IMR-90 (cell line): ENCODE data around the gene PCK1. TPM values are rescaled to one million over a fixed set of nuclear protein-coding genes. Genes with fewer than 3 reads are reported as not detected.

ENCODE experiments used
- ATAC-seq: fragments of 200-7000 bp; cut with Tn5 transposase; 2 replicates; pipeline ENCODE4 v1.9.1; 2020; ENCODE audit warnings: low read depth, mild to moderate bottlenecking, moderate library complexity
- BruUV-seq: library from RNA; stranded (reverse); fragments of 400-500 nt; replicated peaks from 2 replicates; lab custom pipeline; 2021; lab: Mats Ljungman, UMichigan
- CTCF ChIA-PET: fragments of 300-600 bp; formaldehyde crosslinking; extraction: SDS; loops from one replicate; lab custom pipeline; 2021; ENCODE audit warnings: antibody characterized with exemption; lab: Yijun Ruan, JAX
- POLR2A ChIA-PET: fragments of 300-600 bp; sonication (Branson Sonifier 250); formaldehyde crosslinking; loops from one replicate; lab custom pipeline; 2022; ENCODE audit warnings: antibody characterized with exemption; ENCODE audit not compliant: unreplicated experiment; lab: Charles Lee
- DNase-seq: peaks from one replicate; pipeline ENCODE4 v3.0.0; 2013
- H2AFZ ChIP-seq: replicated peaks from 2 replicates; pipeline ENCODE3; 2013; ENCODE audit warnings: low read length, mild to moderate bottlenecking; ENCODE audit not compliant: poor library complexity
- H2AK5ac ChIP-seq: 2 replicates; pipeline ENCODE4 v1.6.1; 2013; ENCODE audit warnings: low read depth, low read length, inconsistent platforms
- H2AK9ac ChIP-seq: replicated peaks from 2 replicates; pipeline ENCODE3; 2013; ENCODE audit warnings: mild to moderate bottlenecking, low read depth, low read length, moderate library complexity; ENCODE audit not compliant: poor library complexity
- H2BK120ac ChIP-seq: 2 replicates; pipeline ENCODE4 v1.6.1; 2013; ENCODE audit warnings: low read depth, low read length, inconsistent platforms
- H2BK15ac ChIP-seq: 3 replicates; pipeline ENCODE4 v1.6.1; 2013; ENCODE audit warnings: low read depth, low read length, inconsistent platforms
- H2BK20ac ChIP-seq: 2 replicates; pipeline ENCODE4 v1.6.1; 2013; ENCODE audit warnings: low read depth, mild to moderate bottlenecking, inconsistent platforms, low read length, moderate library complexity
- H2BK5ac ChIP-seq: 2 replicates; pipeline ENCODE4 v1.6.1; 2013; ENCODE audit warnings: mild to moderate bottlenecking, low read depth, low read length, inconsistent platforms; ENCODE audit not compliant: poor library complexity, severe bottlenecking
- H3K14ac ChIP-seq: replicated peaks from 2 replicates; pipeline ENCODE4 v1.6.1; 2013; ENCODE audit warnings: low read depth, low read length, inconsistent platforms
- H3K18ac ChIP-seq: 2 replicates; pipeline ENCODE4 v1.6.1; 2013; ENCODE audit warnings: low read depth, low read length, control low read depth
- H3K23ac ChIP-seq: 2 replicates; pipeline ENCODE4 v1.6.1; 2013; ENCODE audit warnings: low read depth, low read length, inconsistent platforms
- H3K27ac ChIP-seq: 2 replicates; pipeline ENCODE4 v1.5.1; 2013; ENCODE audit warnings: mild to moderate bottlenecking, control low read depth, low read length; ENCODE audit not compliant: insufficient read depth
- H3K27me3 ChIP-seq: 2 replicates; pipeline ENCODE4 v1.6.1; 2013; ENCODE audit warnings: low read length; ENCODE audit not compliant: control insufficient read depth, insufficient read depth
- H3K36me3 ChIP-seq: 2 replicates; pipeline ENCODE4 v1.6.1; 2013; ENCODE audit warnings: low read length, mixed read lengths; ENCODE audit not compliant: control insufficient read depth, insufficient read depth
- H3K4ac ChIP-seq: 2 replicates; pipeline ENCODE4 v1.6.1; 2013; ENCODE audit warnings: low read depth, low read length, inconsistent platforms
- H3K4me1 ChIP-seq: 2 replicates; pipeline ENCODE4 v1.6.1; 2013; ENCODE audit warnings: low read length, mixed read lengths; ENCODE audit not compliant: control insufficient read depth, insufficient read depth
- H3K4me2 ChIP-seq: 2 replicates; pipeline ENCODE4 v1.6.1; 2013; ENCODE audit warnings: low read depth, mild to moderate bottlenecking, control low read depth, low read length, moderate library complexity
- H3K4me3 ChIP-seq: 2 replicates; pipeline ENCODE4 v1.5.1; 2013; ENCODE audit warnings: low read depth, mild to moderate bottlenecking, control low read depth, low read length, moderate library complexity; ENCODE audit not compliant: insufficient read depth
- H3K56ac ChIP-seq: 2 replicates; pipeline ENCODE4 v1.6.1; 2013; ENCODE audit warnings: low read length, inconsistent platforms; ENCODE audit not compliant: insufficient read depth; ENCODE audit errors: extremely low read depth
- H3K79me1 ChIP-seq, 2 experiments: 2 replicates each; pipeline ENCODE4 v1.6.1; 2013; ENCODE audit warnings: low read length in 2 of 2, inconsistent platforms in 1 of 2, low read depth in 1 of 2
- H3K9ac ChIP-seq: 2 replicates; pipeline ENCODE4 v1.6.1; 2013; ENCODE audit warnings: low read depth, low read length, control low read depth
- H3K9me1 ChIP-seq: 2 replicates; pipeline ENCODE4 v1.6.1; 2013; ENCODE audit warnings: low read length, inconsistent platforms; ENCODE audit not compliant: insufficient read depth
- H3K9me3 ChIP-seq: 2 replicates; pipeline ENCODE4 v1.6.1; 2013; ENCODE audit warnings: low read length; ENCODE audit not compliant: control insufficient read depth, insufficient read depth
- H4K20me1 ChIP-seq: 2 replicates; pipeline ENCODE4 v1.6.1; 2013; ENCODE audit warnings: low read length, inconsistent platforms; ENCODE audit not compliant: insufficient read depth
- H4K5ac ChIP-seq: 2 replicates; pipeline ENCODE4 v1.6.1; 2013; ENCODE audit warnings: mild to moderate bottlenecking, low read depth, low read length, control low read depth
- H4K8ac ChIP-seq, 2 experiments: 2 replicates each; pipeline ENCODE4 v1.6.1; 2013; ENCODE audit warnings: low read depth in 2 of 2, low read length in 2 of 2, control low read depth in 1 of 2, inconsistent platforms in 1 of 2
- H4K91ac ChIP-seq: 2 replicates; pipeline ENCODE4 v1.6.1; 2013; ENCODE audit warnings: low read depth, low read length, inconsistent platforms; ENCODE audit not compliant: insufficient read depth
- BHLHE40 ChIP-seq: fragments of 150-350 bp; IDR thresholded peaks from 2 replicates; pipeline ENCODE4 v1.6.1; 2016; ENCODE audit warnings: mild to moderate bottlenecking, low read depth, low read length
- CEBPB ChIP-seq: IDR thresholded peaks from 2 replicates; pipeline ENCODE4 v1.6.1; 2012; ENCODE audit warnings: low read depth, low read length, improper control_type of control experiment
- CHD1 ChIP-seq: IDR thresholded peaks from 2 replicates; pipeline ENCODE4 v1.6.1; 2012; ENCODE audit warnings: low read depth, low read length, improper control_type of control experiment
- CTCF ChIP-seq: conservative IDR thresholded peaks from 2 replicates; pipeline ENCODE4 v1.5.1; 2012; ENCODE audit warnings: mild to moderate bottlenecking, low read depth, low read length, improper control_type of control experiment
- ELK1 ChIP-seq: fragments of 150-350 bp; IDR thresholded peaks from 2 replicates; pipeline ENCODE4 v1.6.1; 2016; ENCODE audit warnings: low read depth, mild to moderate bottlenecking, low read length, moderate library complexity, borderline replicate concordance
- FOS ChIP-seq: fragments of 150-350 bp; IDR thresholded peaks from 2 replicates; pipeline ENCODE4 v1.6.1; 2016; ENCODE audit warnings: low read depth, low read length
- MAFK ChIP-seq: IDR thresholded peaks from 2 replicates; pipeline ENCODE4 v1.6.1; 2012; ENCODE audit warnings: low read depth, low read length, improper control_type of control experiment
- MAZ ChIP-seq: IDR thresholded peaks from 2 replicates; pipeline ENCODE4 v1.6.1; 2012; ENCODE audit warnings: low read depth, mild to moderate bottlenecking, low read length, improper control_type of control experiment, moderate library complexity, borderline replicate concordance
- MXI1 ChIP-seq: IDR thresholded peaks from 2 replicates; pipeline ENCODE4 v1.6.1; 2012; ENCODE audit warnings: low read depth, mild to moderate bottlenecking, low read length, moderate library complexity, borderline replicate concordance
- NFE2L2 ChIP-seq: fragments of 150-350 bp; IDR thresholded peaks from 2 replicates; pipeline ENCODE4 v1.6.1; 2016; ENCODE audit warnings: low read depth, mild to moderate bottlenecking, low read length
- POLR2A ChIP-seq: IDR thresholded peaks from 2 replicates; pipeline ENCODE4 v1.6.1; 2012; ENCODE audit warnings: mild to moderate bottlenecking, low read depth, low read length
- RAD21 ChIP-seq: IDR thresholded peaks from 2 replicates; pipeline ENCODE4 v1.6.1; 2012; ENCODE audit warnings: low read length, improper control_type of control experiment
- RCOR1 ChIP-seq: IDR thresholded peaks from 2 replicates; pipeline ENCODE4 v1.6.1; 2012; ENCODE audit warnings: mild to moderate bottlenecking, low read length, improper control_type of control experiment; ENCODE audit not compliant: insufficient replicate concordance
- RFX5 ChIP-seq: IDR thresholded peaks from 2 replicates; pipeline ENCODE4 v1.8.0; 2012; ENCODE audit warnings: low read depth, mild to moderate bottlenecking, low read length, moderate library complexity
- SMC3 ChIP-seq: fragments of 150-350 bp; IDR thresholded peaks from 2 replicates; pipeline ENCODE4 v1.6.1; 2016; ENCODE audit warnings: low read depth, mild to moderate bottlenecking, antibody characterized with exemption, low read length, moderate library complexity
- USF2 ChIP-seq: fragments of 150-350 bp; IDR thresholded peaks from 2 replicates; pipeline ENCODE4 v1.6.1; 2017; ENCODE audit warnings: mild to moderate bottlenecking, antibody characterized with exemption, low read length, low read depth
- WGBS, 2 experiments: methylation state at CpG; one replicate each; pipeline versions ENCODE4 v1.1.5 to v1.1.7; 2013; ENCODE audit warnings: missing lambda C conversion rate in 2 of 2; ENCODE audit not compliant: insufficient read length in 1 of 2; ENCODE audit errors: extremely low coverage in 2 of 2; 5-methylcytosine and 5-hydroxymethylcytosine counted together
- dilution Hi-C: fragments of 300-500 bp; cut with HindIII; formaldehyde crosslinking; loops from one replicate; pipeline ENCODE4 v1.14.3; 2018; ENCODE audit warnings: low sequenced_read_pairs; ENCODE audit not compliant: unreplicated experiment
- in situ Hi-C: fragments of 300-500 bp; cut with MboI; formaldehyde crosslinking; loops from 3 replicates; pipeline ENCODE4 v1.14.3; 2019; ENCODE audit warnings: low sequenced_read_pairs, inconsistent platforms, mixed read lengths
- intact Hi-C: fragments of 100-400 bp; cut with micrococcal nuclease; formaldehyde crosslinking; loops from 2 replicates; pipeline ENCODE4 v1.10.0; 2022
- polyA plus RNA-seq, 3 experiments: library from polyadenylated mRNA; depleted of rRNA; stranded (reverse); fragments of >200 nt; gene quantifications; 2 replicates each; pipeline ENCODE4 v1.2.3, GENCODE V29; 2012; ENCODE audit warnings: low replicate concordance in 1 of 3
- total RNA-seq: library from RNA; depleted of rRNA; stranded (reverse); fragments of >200 nt; gene quantifications from 2 replicates; pipeline ENCODE4 v1.2.3, GENCODE V29; 2012

The PCK1 gene
- total and polyA plus RNA-seq, 2 of the 4 experiments (the other 2 are of a cell fraction), result not detected

GRCh38 chr20:57598491-57598890 lies 37.6 kb downstream of the PCK1 start:
- Histone ChIP-seq H2BK20ac (no peak overlapping the region), H3K4me2 (no peak overlapping the region), H3K23ac (no peak overlapping the region), H4K91ac (no peak overlapping the region), H3K56ac (no peak overlapping the region), H2BK120ac (no peak overlapping the region), H3K14ac (no peak overlapping the region), H2BK15ac (no peak overlapping the region), H3K9me3 (no peaks in the 10 kb centered on the region), H3K4ac (no peak overlapping the region), H3K4me3 (no peak overlapping the region), H2BK5ac (no peak overlapping the region), H3K9me1 (no peaks in the 10 kb centered on the region), H2AK5ac (no peak overlapping the region), H4K8ac (no peak overlapping the region), H3K27me3 (peaks cover 11% of the 10 kb centered on the region; the same call in 1 of the 2 replicates), H2AK9ac (no peak overlapping the region), H3K18ac (no peak overlapping the region), H3K4me1 (no peaks in the 10 kb centered on the region), H4K5ac (no peak overlapping the region), H3K9ac (no peak overlapping the region), H3K79me1 (no peaks in the 10 kb centered on the region), H3K36me3 (no peaks in the 10 kb centered on the region), H3K27ac (no peak overlapping the region), H2AFZ (no peak overlapping the region), H4K20me1 (no peaks in the 10 kb centered on the region; the same call in 1 of the 2 replicates)
- in situ Hi-C loops (loop anchor here (10.0 kb wide), 1 partner anchor 214 kb away; no protein-coding TSS in a partner anchor), dilution Hi-C loops (no loop called here), intact Hi-C loops (no loop called here)
- BruUV-seq, result no TSS peak
- WGBS, 2 experiments, result no CpG with 5 or more reads among the region's 5 CpGs
- no peak for TF ChIP-seq CHD1
- no peak for TF ChIP-seq NFE2L2
- no peak for TF ChIP-seq CEBPB
- no peak for TF ChIP-seq POLR2A
- no peak for TF ChIP-seq ELK1
- TF ChIP-seq FOS, result no peak
- no peak for TF ChIP-seq RFX5
- no peak for TF ChIP-seq CTCF
- TF ChIP-seq RAD21, result no peak
- TF ChIP-seq SMC3, result no peak
- TF ChIP-seq BHLHE40, result no peak
- no peak for TF ChIP-seq RCOR1
- TF ChIP-seq MXI1, result no peak
- TF ChIP-seq USF2, result no peak
- TF ChIP-seq MAZ, result no peak
- no peak for TF ChIP-seq MAFK
- no peak for ATAC-seq
- DNase-seq, result no peak
- POLR2A ChIA-PET, result no interaction called here
- CTCF ChIA-PET, result no interaction called here
